Keratinocyte (primary cell): ENCODE measurements around the gene PDGFB.

Experiments
- EZH2 ChIP-seq: IDR thresholded peaks from one replicate; pipeline ENCODE4 v1.6.1; 2012; ENCODE audit warnings: inconsistent platforms, mild to moderate bottlenecking, low read length, moderate library complexity
- TF ChIP-seq, protein P1 (sequence below), 3 experiments: IDR thresholded peaks in 1 of 3; conservative IDR thresholded peaks in 1 of 3; optimal IDR thresholded peaks in 1 of 3; 2 replicates in 2 of 3; 3 replicates in 1 of 3; pipeline versions ENCODE3 to v1.5.1; 2011; ENCODE audit warnings: low read length in 3 of 3, mild to moderate bottlenecking in 3 of 3, moderate library complexity in 2 of 3, control low read depth in 1 of 3, inconsistent platforms in 1 of 3; ENCODE audit not compliant: insufficient read depth in 2 of 3; ENCODE audit errors: extremely low read depth in 1 of 3

GRCh38 chr22:39215070-39215396, 29.7 kb downstream of the PDGFB start:
- TF ChIP-seq, protein P1, sequence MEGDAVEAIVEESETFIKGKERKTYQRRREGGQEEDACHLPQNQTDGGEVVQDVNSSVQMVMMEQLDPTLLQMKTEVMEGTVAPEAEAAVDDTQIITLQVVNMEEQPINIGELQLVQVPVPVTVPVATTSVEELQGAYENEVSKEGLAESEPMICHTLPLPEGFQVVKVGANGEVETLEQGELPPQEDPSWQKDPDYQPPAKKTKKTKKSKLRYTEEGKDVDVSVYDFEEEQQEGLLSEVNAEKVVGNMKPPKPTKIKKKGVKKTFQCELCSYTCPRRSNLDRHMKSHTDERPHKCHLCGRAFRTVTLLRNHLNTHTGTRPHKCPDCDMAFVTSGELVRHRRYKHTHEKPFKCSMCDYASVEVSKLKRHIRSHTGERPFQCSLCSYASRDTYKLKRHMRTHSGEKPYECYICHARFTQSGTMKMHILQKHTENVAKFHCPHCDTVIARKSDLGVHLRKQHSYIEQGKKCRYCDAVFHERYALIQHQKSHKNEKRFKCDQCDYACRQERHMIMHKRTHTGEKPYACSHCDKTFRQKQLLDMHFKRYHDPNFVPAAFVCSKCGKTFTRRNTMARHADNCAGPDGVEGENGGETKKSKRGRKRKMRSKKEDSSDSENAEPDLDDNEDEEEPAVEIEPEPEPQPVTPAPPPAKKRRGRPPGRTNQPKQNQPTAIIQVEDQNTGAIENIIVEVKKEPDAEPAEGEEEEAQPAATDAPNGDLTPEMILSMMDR (optimal IDR thresholded peaks at IDR 0.05 in 1 of 3, IDR thresholded peaks at IDR 0.05 in 1 of 3, conservative IDR thresholded peaks at IDR 0.05 in 1 of 3; ENCODE audit: extremely low read depth in 1 of 3, insufficient read depth in 2 of 3, low read length in 3 of 3), result no peak
- no peak for TF ChIP-seq EZH2
